NCI-H1436 treated with DMSO at 0.1 percent for 48 hours (cell line): ENCODE results near the gene GOLGA8B.
"Not testable (repeated sequence)": the region's sequence is repeated elsewhere in the genome, so short reads cannot be mapped to it uniquely, and the experiment has no call there.

Source experiments
- DNase-seq: peaks from one replicate; lab custom pipeline; 2025; lab: John Stamatoyannopoulos, UW

Gene GOLGA8B

DNA sequence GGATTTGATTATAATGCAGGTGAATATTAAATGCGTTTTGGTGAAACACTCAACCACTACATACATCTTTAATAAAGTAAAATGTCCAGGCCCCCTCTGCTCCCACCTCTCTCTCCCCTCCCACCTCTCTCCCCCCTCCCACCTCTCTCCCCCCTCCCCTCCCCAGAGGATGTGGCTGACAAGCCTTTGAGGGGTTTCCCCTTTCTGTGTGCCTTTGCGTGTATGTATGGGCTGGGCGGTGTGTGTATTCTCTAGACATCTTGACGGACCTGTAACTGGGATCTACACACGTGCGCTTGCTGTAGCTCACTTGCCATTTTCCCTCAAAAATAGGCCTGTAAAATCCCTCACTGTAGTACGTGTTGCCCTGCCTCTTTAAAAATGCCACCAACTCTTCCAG lies 28.3 kb downstream of the GOLGA8B start:
- not testable (repeated sequence) for DNase-seq

DNA sequence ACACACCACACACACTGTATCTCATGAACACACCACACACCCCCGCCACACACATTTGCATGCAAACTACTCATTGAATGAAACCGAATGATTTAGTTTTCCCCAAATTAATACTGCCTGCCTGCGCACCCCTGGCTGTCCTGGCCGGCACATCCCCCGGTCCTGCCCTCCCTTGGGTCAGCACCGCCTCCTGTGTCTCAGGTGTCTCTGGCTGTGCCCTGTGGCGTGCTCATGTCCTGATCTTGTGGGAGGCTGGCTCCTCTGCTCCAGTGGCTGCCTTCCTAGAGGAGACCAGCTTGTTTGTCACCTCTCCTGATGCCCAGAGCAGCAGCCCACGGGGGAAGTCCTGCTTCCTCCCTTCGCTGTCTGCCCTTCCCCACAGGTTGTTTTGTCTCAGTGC lies 28.7 kb downstream of the GOLGA8B start:
- DNase-seq: not testable (repeated sequence)

DNA sequence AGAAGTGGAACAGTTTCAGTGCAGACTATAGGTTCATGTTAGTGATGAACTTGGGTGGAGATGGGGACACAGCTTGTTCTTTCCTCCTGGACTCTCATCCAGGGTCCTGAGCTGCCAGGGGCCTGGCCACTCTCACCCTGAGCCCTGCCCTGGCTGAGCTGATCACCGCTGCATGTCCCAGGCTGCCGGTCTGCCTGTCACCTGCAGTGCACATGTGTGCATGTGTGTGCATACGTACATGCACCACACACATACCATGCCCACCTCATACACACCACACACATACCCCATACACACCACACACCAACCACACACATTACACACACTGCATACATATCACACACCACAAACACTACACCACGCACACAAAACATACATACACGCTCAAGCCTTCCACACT lies 29.3 kb downstream of the GOLGA8B start:
- not testable (repeated sequence) for DNase-seq

DNA sequence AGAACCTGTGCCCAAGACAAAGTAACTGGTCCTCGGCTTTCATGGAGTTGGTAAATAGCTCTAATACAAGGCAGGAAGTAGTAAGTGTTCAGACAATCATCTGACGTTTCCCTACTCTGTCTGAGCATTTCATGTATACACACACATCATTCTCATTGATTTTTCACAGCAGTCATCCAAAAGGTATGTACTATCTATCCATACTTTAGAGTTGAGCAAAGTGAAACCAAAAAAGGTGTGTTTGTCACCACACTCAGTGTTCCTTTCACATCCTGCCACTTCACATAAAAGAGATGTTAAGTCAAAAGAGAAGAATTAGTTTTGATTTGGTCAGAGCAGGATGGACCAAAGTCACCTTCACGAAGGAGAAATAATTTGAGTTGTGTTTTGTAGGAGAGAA lies 33.3 kb downstream of the GOLGA8B start:
- not testable (repeated sequence) for DNase-seq

DNA sequence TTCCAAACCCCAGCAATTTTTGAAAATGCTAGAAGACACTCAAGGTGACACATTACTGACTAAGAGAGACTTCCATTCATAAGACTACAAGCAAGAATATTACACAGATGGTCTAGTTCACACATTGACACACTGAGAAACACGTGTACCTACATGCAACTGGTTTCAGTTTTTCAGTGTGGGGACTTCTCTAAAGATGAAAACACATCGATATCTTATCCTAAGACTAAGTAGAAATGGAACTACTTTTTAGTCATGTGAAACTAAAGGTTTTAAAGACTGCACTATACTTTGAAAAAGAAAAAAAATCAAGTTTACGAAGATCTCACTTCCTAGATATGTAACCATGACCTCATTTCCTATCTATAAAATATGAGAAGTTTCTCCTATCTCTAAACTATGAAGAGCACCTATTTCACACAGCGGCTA lies 34.1 kb downstream of the GOLGA8B start:
- not testable (repeated sequence) for DNase-seq

DNA sequence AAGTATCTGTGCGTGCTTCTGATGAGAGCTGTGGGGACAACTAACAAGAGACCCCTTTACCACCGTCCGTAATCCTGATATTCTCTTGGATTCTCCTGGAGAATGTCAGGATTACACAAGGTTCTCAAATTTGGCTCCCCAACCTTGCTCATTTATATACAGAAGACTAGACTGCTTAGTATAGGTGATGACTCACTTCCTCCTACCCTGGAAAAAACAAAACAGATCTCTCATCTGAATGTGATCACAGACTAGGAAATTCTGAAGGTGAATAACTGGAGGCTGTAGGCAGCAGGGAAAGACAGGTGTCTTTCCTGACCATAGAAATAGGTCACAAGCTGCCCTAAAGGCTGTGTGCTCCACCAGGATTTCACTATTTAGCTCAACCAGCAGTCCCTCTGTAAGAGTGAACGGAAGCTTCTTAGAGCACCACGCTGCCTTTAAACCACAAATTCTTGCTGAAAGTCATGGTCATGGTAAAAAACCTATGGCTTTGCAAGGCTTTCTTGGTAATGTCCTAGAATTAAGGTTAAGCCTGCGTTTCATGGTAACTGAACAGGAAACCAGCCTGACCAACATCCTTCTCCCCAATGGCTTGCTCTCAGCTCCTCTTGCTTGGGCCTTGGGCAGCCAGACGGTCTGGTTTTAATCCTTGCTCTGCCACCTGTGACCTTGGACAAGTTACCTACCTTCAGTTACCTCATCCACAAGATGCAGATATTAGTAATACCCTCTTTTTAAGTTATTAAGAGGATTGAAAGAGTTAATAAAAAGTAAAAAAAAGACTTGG lies 39.4 kb downstream of the GOLGA8B start:
- not testable (repeated sequence) for DNase-seq

DNA sequence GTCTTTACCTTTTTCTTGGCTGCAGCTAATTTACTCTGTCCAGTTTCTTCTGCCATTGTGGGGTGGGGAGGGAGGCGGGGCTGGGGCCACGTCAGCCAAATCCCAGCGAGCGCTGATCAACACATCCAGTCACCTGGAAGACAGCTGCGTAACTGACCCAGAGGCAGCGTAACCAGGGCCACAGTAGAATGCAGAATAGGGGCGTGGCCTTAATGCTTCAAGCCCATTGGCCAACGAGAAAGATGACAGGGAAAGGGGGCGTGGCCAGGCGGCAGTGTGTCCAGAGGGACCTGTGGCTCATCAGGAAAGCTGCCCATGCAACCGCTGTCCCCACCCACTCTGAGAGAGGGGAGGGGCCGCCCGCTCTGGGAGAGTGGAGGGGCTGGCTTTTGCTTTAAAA lies 47.6 kb downstream of the GOLGA8B start:
- DNase-seq: not testable (repeated sequence)
